ENCODE data around the gene TRIM4.
"Not testable (repeated sequence)": the region's sequence is repeated elsewhere in the genome, so short reads cannot be mapped to it uniquely, and the experiment has no call there.

TRIM4 gene

DNA sequence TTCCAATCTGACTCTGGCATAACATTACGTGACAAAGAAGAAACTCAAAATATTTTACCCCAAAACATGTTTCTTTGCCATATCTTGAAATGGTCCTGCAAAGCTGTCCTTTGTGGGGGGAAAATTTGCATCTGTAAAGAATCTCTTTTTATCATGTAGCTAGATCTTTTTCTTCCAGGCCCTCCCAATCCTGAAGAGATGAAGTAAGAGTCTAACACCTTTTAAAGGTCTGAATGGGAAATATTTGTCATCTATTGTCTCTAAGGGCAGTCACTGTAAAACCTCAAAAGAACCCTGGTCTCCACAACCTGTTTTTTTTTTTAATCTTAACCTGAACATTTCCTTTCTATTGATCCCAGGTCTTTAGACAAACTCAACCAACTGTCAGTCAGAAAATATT lies 51.1 kb downstream of the TRIM4 start:
- H3K9me2 ChIP-seq (replicated peaks; ENCODE audit: insufficient read depth, low read length) = no peaks in the 10 kb centered on the region
- no peak for DNase-seq

GRCh38 chr7:99867477-99867876 lies 51.9 kb downstream of the TRIM4 start:
- not testable (repeated sequence) for H3K79me2 ChIP-seq (ENCODE audit: low read length); H2AFZ ChIP-seq (ENCODE audit: low read length); H3K9ac ChIP-seq (ENCODE audit: low read length); H3K9me3 ChIP-seq (replicated peaks; ENCODE audit: insufficient read depth, low read length); H3K27ac ChIP-seq (ENCODE audit: low read length); H3K9me2 ChIP-seq (replicated peaks; ENCODE audit: insufficient read depth, low read length); H3K36me3 ChIP-seq (replicated peaks; ENCODE audit: insufficient read depth, low read length); DNase-seq; H4K20me1 ChIP-seq (ENCODE audit: insufficient read depth, low read length); H3K4me2 ChIP-seq (ENCODE audit: low read depth, low read length); H3F3A ChIP-seq (ENCODE audit: insufficient read depth, low read length); H3K27me3 ChIP-seq (replicated peaks; ENCODE audit: insufficient read depth, low read length); H3K4me1 ChIP-seq (ENCODE audit: low read length); H3K4me3 ChIP-seq (ENCODE audit: low read length)

More for the DNA sequence above, 51.1 kb downstream of the TRIM4 start:
- no peak overlapping the region for H3K9ac ChIP-seq (ENCODE audit: low read length)
- no peaks in the 10 kb centered on the region for H3F3A ChIP-seq (ENCODE audit: insufficient read depth, low read length)
- no peak for TF ChIP-seq EZH2phosphoT487 (IDR thresholded peaks at IDR 0.05; ENCODE audit: low read length)
- no peak for TF ChIP-seq CTCF (IDR thresholded peaks at IDR 0.05; ENCODE audit: low read length)
- TF ChIP-seq EZH2 (optimal IDR thresholded peaks at IDR 0.05; ENCODE audit: low read depth, low read length) = no peak
- H3K4me3 ChIP-seq (ENCODE audit: low read length) = no peak overlapping the region
- no peaks in the 10 kb centered on the region for H3K9me3 ChIP-seq (replicated peaks; ENCODE audit: insufficient read depth, low read length)
- no peaks in the 10 kb centered on the region for H3K79me2 ChIP-seq (ENCODE audit: low read length)
- no peaks in the 10 kb centered on the region for H3K4me1 ChIP-seq (ENCODE audit: low read length)
- H3K27ac ChIP-seq (ENCODE audit: low read length) = no peak overlapping the region
- no peaks in the 10 kb centered on the region for H4K20me1 ChIP-seq (ENCODE audit: insufficient read depth, low read length)
- no peaks in the 10 kb centered on the region for H3K36me3 ChIP-seq (replicated peaks; ENCODE audit: insufficient read depth, low read length)
- no peak overlapping the region for H2AFZ ChIP-seq (ENCODE audit: low read length)
- no peak overlapping the region for H3K4me2 ChIP-seq (ENCODE audit: low read depth, low read length)
- no peaks in the 10 kb centered on the region for H3K27me3 ChIP-seq (replicated peaks; ENCODE audit: insufficient read depth, low read length)

- no peaks in the 10 kb centered on the region for H3K9me3 ChIP-seq (replicated peaks; ENCODE audit: insufficient read depth, low read length)
- no peak overlapping the region for H3K4me3 ChIP-seq (ENCODE audit: low read length)
- H3K27ac ChIP-seq (ENCODE audit: low read length) = no peak overlapping the region
- H3K9me2 ChIP-seq (replicated peaks; ENCODE audit: insufficient read depth, low read length) = no peaks in the 10 kb centered on the region
- H2AFZ ChIP-seq (ENCODE audit: low read length) = no peak overlapping the region
- no peaks in the 10 kb centered on the region for H3K79me2 ChIP-seq (ENCODE audit: low read length)
- H3K36me3 ChIP-seq (replicated peaks; ENCODE audit: insufficient read depth, low read length) = no peaks in the 10 kb centered on the region
- DNase-seq = no peak
- no peak overlapping the region for H3K4me2 ChIP-seq (ENCODE audit: low read depth, low read length)
- no peaks in the 10 kb centered on the region for H3K4me1 ChIP-seq (ENCODE audit: low read length)
- no peaks in the 10 kb centered on the region for H3F3A ChIP-seq (ENCODE audit: insufficient read depth, low read length)
- H3K9ac ChIP-seq (ENCODE audit: low read length) = no peak overlapping the region
- H3K27me3 ChIP-seq (replicated peaks; ENCODE audit: insufficient read depth, low read length) = no peaks in the 10 kb centered on the region
- no peak for TF ChIP-seq EZH2phosphoT487 (IDR thresholded peaks at IDR 0.05; ENCODE audit: low read length)
- TF ChIP-seq EZH2 (optimal IDR thresholded peaks at IDR 0.05; ENCODE audit: low read depth, low read length) = no peak
- no peak for TF ChIP-seq CTCF (IDR thresholded peaks at IDR 0.05; ENCODE audit: low read length)
- H4K20me1 ChIP-seq (ENCODE audit: insufficient read depth, low read length) = no peaks in the 10 kb centered on the region
Measured at GRCh38 chr7:99863847-99864440, 55.4 kb downstream of the TRIM4 start.

- no peaks in the 10 kb centered on the region for H3K36me3 ChIP-seq (replicated peaks; ENCODE audit: insufficient read depth, low read length)
- H3K9ac ChIP-seq (ENCODE audit: low read length) = no peak overlapping the region
- no peaks in the 10 kb centered on the region for H3K4me1 ChIP-seq (ENCODE audit: low read length)
- H3K27me3 ChIP-seq (replicated peaks; ENCODE audit: insufficient read depth, low read length) = no peaks in the 10 kb centered on the region
- TF ChIP-seq EZH2 (optimal IDR thresholded peaks at IDR 0.05; ENCODE audit: low read depth, low read length) (no peak), CTCF (IDR thresholded peaks at IDR 0.05; ENCODE audit: low read length) (no peak), EZH2phosphoT487 (IDR thresholded peaks at IDR 0.05; ENCODE audit: low read length) (no peak)
- no peak overlapping the region for H3K27ac ChIP-seq (ENCODE audit: low read length)
- H2AFZ ChIP-seq (ENCODE audit: low read length) = no peak overlapping the region
- no peak overlapping the region for H3K4me2 ChIP-seq (ENCODE audit: low read depth, low read length)
- no peaks in the 10 kb centered on the region for H3K79me2 ChIP-seq (ENCODE audit: low read length)
- H3K9me2 ChIP-seq (replicated peaks; ENCODE audit: insufficient read depth, low read length) = no peaks in the 10 kb centered on the region
- no peak overlapping the region for H3K4me3 ChIP-seq (ENCODE audit: low read length)
- H4K20me1 ChIP-seq (ENCODE audit: insufficient read depth, low read length) = no peaks in the 10 kb centered on the region
- no peaks in the 10 kb centered on the region for H3K9me3 ChIP-seq (replicated peaks; ENCODE audit: insufficient read depth, low read length)
- no peaks in the 10 kb centered on the region for H3F3A ChIP-seq (ENCODE audit: insufficient read depth, low read length)
- no peak for DNase-seq
Measured at GRCh38 chr7:99860281-99861127, 58.8 kb downstream of the TRIM4 start.

All from MM.1S (cell line).